ENCODE measurements around the gene EMC8.

EMC8 gene

GRCh38 chr16:85759631-85760419 is 39.5 kb downstream of the EMC8 start:
- Mint-ChIP-seq H3K36me3 (ENCODE audit: low read depth) (no peaks in the 10 kb centered on the region), H3K4me1 (no peaks in the 10 kb centered on the region), H3K27me3 (ENCODE audit: low read depth) (peaks cover 72% of the 10 kb centered on the region), H3K27ac (no peak overlapping the region), H3K4me3 (no peak overlapping the region), H3K9me3 (no peaks in the 10 kb centered on the region)
- TF ChIP-seq, protein P1, sequence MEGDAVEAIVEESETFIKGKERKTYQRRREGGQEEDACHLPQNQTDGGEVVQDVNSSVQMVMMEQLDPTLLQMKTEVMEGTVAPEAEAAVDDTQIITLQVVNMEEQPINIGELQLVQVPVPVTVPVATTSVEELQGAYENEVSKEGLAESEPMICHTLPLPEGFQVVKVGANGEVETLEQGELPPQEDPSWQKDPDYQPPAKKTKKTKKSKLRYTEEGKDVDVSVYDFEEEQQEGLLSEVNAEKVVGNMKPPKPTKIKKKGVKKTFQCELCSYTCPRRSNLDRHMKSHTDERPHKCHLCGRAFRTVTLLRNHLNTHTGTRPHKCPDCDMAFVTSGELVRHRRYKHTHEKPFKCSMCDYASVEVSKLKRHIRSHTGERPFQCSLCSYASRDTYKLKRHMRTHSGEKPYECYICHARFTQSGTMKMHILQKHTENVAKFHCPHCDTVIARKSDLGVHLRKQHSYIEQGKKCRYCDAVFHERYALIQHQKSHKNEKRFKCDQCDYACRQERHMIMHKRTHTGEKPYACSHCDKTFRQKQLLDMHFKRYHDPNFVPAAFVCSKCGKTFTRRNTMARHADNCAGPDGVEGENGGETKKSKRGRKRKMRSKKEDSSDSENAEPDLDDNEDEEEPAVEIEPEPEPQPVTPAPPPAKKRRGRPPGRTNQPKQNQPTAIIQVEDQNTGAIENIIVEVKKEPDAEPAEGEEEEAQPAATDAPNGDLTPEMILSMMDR (IDR thresholded peaks at IDR 0.05; ENCODE audit: unreplicated experiment in 3 of 3): no peak

GRCh38 chr16:85759136-85759535 is 40.2 kb downstream of the EMC8 start:
- TF ChIP-seq, protein P1 (IDR thresholded peaks at IDR 0.05; ENCODE audit: unreplicated experiment in 3 of 3): no peak
- H3K9me3 Mint-ChIP-seq: no peaks in the 10 kb centered on the region
- H3K27me3 Mint-ChIP-seq (ENCODE audit: low read depth): peaks cover 70% of the 10 kb centered on the region
- H3K36me3 Mint-ChIP-seq (ENCODE audit: low read depth): no peaks in the 10 kb centered on the region
- no peak overlapping the region for H3K27ac Mint-ChIP-seq
- no peak overlapping the region for H3K4me3 Mint-ChIP-seq
- H3K4me1 Mint-ChIP-seq: no peaks in the 10 kb centered on the region

DNA sequence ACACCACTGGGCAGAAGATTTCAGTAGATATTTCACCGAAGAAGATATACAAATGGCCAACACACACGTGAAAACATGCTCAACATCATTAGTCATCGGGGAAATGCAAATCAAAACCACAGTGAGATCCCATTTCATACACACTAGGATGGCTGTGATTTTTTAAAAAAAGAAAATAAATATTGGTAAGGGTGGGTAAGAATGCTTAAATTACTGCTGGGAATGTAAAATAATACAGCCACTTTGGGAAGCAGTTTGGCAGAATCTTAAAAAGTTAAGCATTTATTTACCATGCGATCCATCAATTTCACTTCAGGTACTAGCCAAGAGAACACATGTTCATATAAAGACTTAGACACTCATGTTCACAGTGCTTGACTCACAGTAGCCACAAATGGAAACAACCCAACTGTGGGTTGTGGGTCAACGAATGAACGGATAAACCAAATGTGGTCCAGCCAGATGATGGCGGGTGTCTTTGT is 42.0 kb downstream of the EMC8 start:
- Mint-ChIP-seq H3K27me3 (ENCODE audit: low read depth) (peaks cover 80% of the 10 kb centered on the region), H3K4me3 (no peak overlapping the region), H3K36me3 (ENCODE audit: low read depth) (no peaks in the 10 kb centered on the region), H3K4me1 (peaks cover 8% of the 10 kb centered on the region), H3K27ac (no peak overlapping the region), H3K9me3 (no peaks in the 10 kb centered on the region)
- TF ChIP-seq, protein P1 (IDR thresholded peaks at IDR 0.05; ENCODE audit: unreplicated experiment in 3 of 3): no peak

- Mint-ChIP-seq H3K4me1 (peaks cover 8% of the 10 kb centered on the region), H3K36me3 (ENCODE audit: low read depth) (no peaks in the 10 kb centered on the region), H3K27me3 (ENCODE audit: low read depth) (peaks cover 81% of the 10 kb centered on the region), H3K27ac (no peak overlapping the region), H3K9me3 (no peaks in the 10 kb centered on the region), H3K4me3 (no peak overlapping the region)
- TF ChIP-seq, protein P1 (IDR thresholded peaks at IDR 0.05; ENCODE audit: unreplicated experiment in 3 of 3): no peak
Observed at GRCh38 chr16:85755929-85756768, 43.2 kb downstream of the EMC8 start.

GRCh38 chr16:85754413-85754812 is 44.9 kb downstream of the EMC8 start:
- no peaks in the 10 kb centered on the region for H3K36me3 Mint-ChIP-seq (ENCODE audit: low read depth)
- H3K9me3 Mint-ChIP-seq: no peaks in the 10 kb centered on the region
- H3K4me1 Mint-ChIP-seq: peaks cover 13% of the 10 kb centered on the region
- TF ChIP-seq, protein P1 (IDR thresholded peaks at IDR 0.05; ENCODE audit: unreplicated experiment in 3 of 3): no peak
- H3K27ac Mint-ChIP-seq: no peak overlapping the region
- peaks cover 77% of the 10 kb centered on the region for H3K27me3 Mint-ChIP-seq (ENCODE audit: low read depth)
- H3K4me3 Mint-ChIP-seq: no peak overlapping the region

Measured in nephron (organoid).